ENCODE measurements around the gene MASP1.

GRCh38 chr3:187276397-187277128 is 15.0 kb downstream of the MASP1 start:
- no peak for TF ChIP-seq POLR2A (IDR thresholded peaks at IDR 0.05)
- TF ChIP-seq, protein P1, sequence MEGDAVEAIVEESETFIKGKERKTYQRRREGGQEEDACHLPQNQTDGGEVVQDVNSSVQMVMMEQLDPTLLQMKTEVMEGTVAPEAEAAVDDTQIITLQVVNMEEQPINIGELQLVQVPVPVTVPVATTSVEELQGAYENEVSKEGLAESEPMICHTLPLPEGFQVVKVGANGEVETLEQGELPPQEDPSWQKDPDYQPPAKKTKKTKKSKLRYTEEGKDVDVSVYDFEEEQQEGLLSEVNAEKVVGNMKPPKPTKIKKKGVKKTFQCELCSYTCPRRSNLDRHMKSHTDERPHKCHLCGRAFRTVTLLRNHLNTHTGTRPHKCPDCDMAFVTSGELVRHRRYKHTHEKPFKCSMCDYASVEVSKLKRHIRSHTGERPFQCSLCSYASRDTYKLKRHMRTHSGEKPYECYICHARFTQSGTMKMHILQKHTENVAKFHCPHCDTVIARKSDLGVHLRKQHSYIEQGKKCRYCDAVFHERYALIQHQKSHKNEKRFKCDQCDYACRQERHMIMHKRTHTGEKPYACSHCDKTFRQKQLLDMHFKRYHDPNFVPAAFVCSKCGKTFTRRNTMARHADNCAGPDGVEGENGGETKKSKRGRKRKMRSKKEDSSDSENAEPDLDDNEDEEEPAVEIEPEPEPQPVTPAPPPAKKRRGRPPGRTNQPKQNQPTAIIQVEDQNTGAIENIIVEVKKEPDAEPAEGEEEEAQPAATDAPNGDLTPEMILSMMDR (IDR thresholded peaks at IDR 0.05) = no peak
